Dedifferentiated amniotic fluid mesenchymal stem cell (primary cell): ENCODE measurements around the gene TUT1.
"Not testable (repeated sequence)": the region's sequence is repeated elsewhere in the genome, so short reads cannot be mapped to it uniquely, and the experiment has no call there.

ENCODE experiments used
- DNase-seq: peaks from one replicate; pipeline ENCODE4 v3.0.0-alpha.2; 2016; ENCODE audit errors: extremely low spot score

TUT1 gene

GRCh38 chr11:62556108-62556874 lies 35.0 kb downstream of the TUT1 start:
- DNase-seq: peak; percentile 96

- DNase-seq: peak; percentile 47
Observed at GRCh38 chr11:62555464-62556107, 35.7 kb downstream of the TUT1 start.

GRCh38 chr11:62554387-62555167 lies 36.7 kb downstream of the TUT1 start:
- no peak for DNase-seq

- DNase-seq: peak; percentile 74
Observed at GRCh38 chr11:62553839-62554361, 37.4 kb downstream of the TUT1 start.

- peak; percentile 91 for DNase-seq
Observed at GRCh38 chr11:62553080-62553838, 38.1 kb downstream of the TUT1 start.

- DNase-seq: no peak
Observed at GRCh38 chr11:62552485-62553079, 38.7 kb downstream of the TUT1 start.

GRCh38 chr11:62550478-62550877 lies 40.8 kb downstream of the TUT1 start:
- not testable (repeated sequence) for DNase-seq

- no peak for DNase-seq
Observed at GRCh38 chr11:62548545-62549335, 42.6 kb downstream of the TUT1 start.

- DNase-seq: no peak
Observed at GRCh38 chr11:62547691-62548281, 43.5 kb downstream of the TUT1 start.

GRCh38 chr11:62546929-62547625 lies 44.2 kb downstream of the TUT1 start:
- DNase-seq: peak; percentile 44

GRCh38 chr11:62546244-62546928 lies 44.9 kb downstream of the TUT1 start, which contains the start of gene AHNAK:
Gene AHNAK (minus strand): TSS chr11:62546806. CDS start chr11:62536098, 10,708 bp downstream.
- peak; percentile 41 for DNase-seq

GRCh38 chr11:62545437-62546243 lies 45.7 kb downstream of the TUT1 start:
- peak; percentile 86 for DNase-seq

- DNase-seq: no peak
Observed at GRCh38 chr11:62544581-62545436, 46.5 kb downstream of the TUT1 start.

GRCh38 chr11:62543680-62544444 lies 47.5 kb downstream of the TUT1 start:
- no peak for DNase-seq

GRCh38 chr11:62542750-62543567 lies 48.4 kb downstream of the TUT1 start:
- peak; percentile 73 for DNase-seq
